T-helper 17 cell (primary cell): Measurements from ENCODE around the gene CHST14. TPM values are rescaled to one million over a fixed set of nuclear protein-coding genes. Genes with fewer than 3 reads are reported as not detected.
A peak's percentile ranks its signal among the peaks of the same experiment; 100 is the strongest.

Source experiments
- ATAC-seq: fragments of 150-1000 bp; cut with Tn5 transposase; 2 replicates; pipeline ENCODE4 v1.10.0; 2021; ENCODE audit warnings: mild to moderate bottlenecking, moderate library complexity
- DNase-seq, 3 donors: peaks; one replicate each; pipeline versions ENCODE4 v3.0.0 to v3.0.0-alpha.2; 2020 to 2021
- H3K9me3 ChIP-seq: one replicate; pipeline ENCODE4 v1.7.0; 2013; ENCODE audit warnings: low read length, mild to moderate bottlenecking; ENCODE audit not compliant: control insufficient read depth, poor library complexity, severe bottlenecking
- H3K27ac Mint-ChIP-seq: one replicate; pipeline ENCODE4 v1.8.0; 2022; ENCODE audit warnings: mild to moderate bottlenecking, moderate library complexity, mixed read lengths
- H3K27me3 Mint-ChIP-seq: one replicate; pipeline ENCODE4 v1.8.0; 2022; ENCODE audit warnings: mixed read lengths
- H3K36me3 Mint-ChIP-seq: one replicate; pipeline ENCODE4 v1.8.0; 2022; ENCODE audit warnings: low read depth, mixed read lengths
- H3K4me1 Mint-ChIP-seq: one replicate; pipeline ENCODE4 v1.8.0; 2022; ENCODE audit warnings: mild to moderate bottlenecking, mixed read lengths
- H3K4me3 Mint-ChIP-seq: one replicate; pipeline ENCODE4 v1.8.0; 2022; ENCODE audit warnings: mild to moderate bottlenecking, moderate library complexity, mixed read lengths
- total RNA-seq, 4 donors: library from RNA in 2 of 4; stranded (reverse) in 2 of 4; gene quantifications; one replicate each; pipeline ENCODE4 v1.2.3 and lab custom pipeline; 2022 to 2026

CHST14 gene
- total RNA-seq (1 to 10 TPM; 4.4 to 7.5 TPM), total RNA-seq (lab: John Stamatoyannopoulos, UW) (4.8 to 5.2 reads per million in 2 donors)

GRCh38 chr15:40470423-40471104, at the start of gene CHST14:
TSS of gene CHST14 (plus strand) at chr15:40470984. CDS start at chr15:40471214, 230 bp downstream.
- peak within 1 kb of the TSS; percentile 73 for H3K27ac Mint-ChIP-seq
- no peaks in the 10 kb centered on the region for H3K36me3 Mint-ChIP-seq
- ATAC-seq (peak; percentile 83), DNase-seq (peak; percentile 38 to 69 (median 63))
- H3K4me1 Mint-ChIP-seq, result peaks cover 17% of the 10 kb centered on the region
- H3K27me3 Mint-ChIP-seq, result no peaks in the 10 kb centered on the region
- H3K4me3 Mint-ChIP-seq, result peak within 1 kb of the TSS; percentile 90
- no peaks in the 10 kb centered on the region for H3K9me3 ChIP-seq

GRCh38 chr15:40421246-40422157, 49.3 kb upstream of the CHST14 start:
- no peak overlapping the region for H3K4me3 Mint-ChIP-seq
- H3K27ac Mint-ChIP-seq, result no peak overlapping the region
- DNase-seq (peak; percentile 63 to 83 (median 66)), ATAC-seq (peak; percentile 97)
- H3K36me3 Mint-ChIP-seq, result peaks cover 7% of the 10 kb centered on the region
- no peaks in the 10 kb centered on the region for H3K4me1 Mint-ChIP-seq
- no peaks in the 10 kb centered on the region for H3K9me3 ChIP-seq
- H3K27me3 Mint-ChIP-seq, result no peaks in the 10 kb centered on the region

GRCh38 chr15:40424483-40425115, 46.2 kb upstream of the CHST14 start:
- no peak for ATAC-seq
- Mint-ChIP-seq H3K4me1 (peaks cover under 1% of the 10 kb centered on the region), H3K36me3 (peaks cover 4% of the 10 kb centered on the region)

GRCh38 chr15:40425681-40426080, 45.1 kb upstream of the CHST14 start:
- peaks cover 4% of the 10 kb centered on the region for H3K36me3 Mint-ChIP-seq
- H3K4me1 Mint-ChIP-seq, result peaks cover 3% of the 10 kb centered on the region
- H3K27ac Mint-ChIP-seq, result no peak overlapping the region
- no peak overlapping the region for H3K4me3 Mint-ChIP-seq
- DNase-seq (no peak), ATAC-seq (no peak)
- H3K27me3 Mint-ChIP-seq, result peaks cover 5% of the 10 kb centered on the region
- H3K9me3 ChIP-seq, result no peaks in the 10 kb centered on the region

More at GRCh38 chr15:40424483-40425115, 46.2 kb upstream of the CHST14 start:
- Mint-ChIP-seq H3K27ac (no peak overlapping the region), H3K27me3 (no peaks in the 10 kb centered on the region), H3K4me3 (no peak overlapping the region)
- DNase-seq, result no peak
- H3K9me3 ChIP-seq, result no peaks in the 10 kb centered on the region

- Mint-ChIP-seq H3K4me1 (peaks cover 3% of the 10 kb centered on the region), H3K27me3 (peaks cover 5% of the 10 kb centered on the region), H3K4me3 (no peak overlapping the region), H3K27ac (no peak overlapping the region), H3K36me3 (peaks cover 4% of the 10 kb centered on the region)
- no peak for DNase-seq
- no peaks in the 10 kb centered on the region for H3K9me3 ChIP-seq
- ATAC-seq, result no peak
Measured at GRCh38 chr15:40427188-40427587, 43.6 kb upstream of the CHST14 start.

GRCh38 chr15:40428185-40428584, 42.6 kb upstream of the CHST14 start:
- peaks cover 4% of the 10 kb centered on the region for H3K36me3 Mint-ChIP-seq
- H3K9me3 ChIP-seq, result no peaks in the 10 kb centered on the region
- H3K4me3 Mint-ChIP-seq, result no peak overlapping the region
- no peak overlapping the region for H3K27ac Mint-ChIP-seq
- peaks cover 5% of the 10 kb centered on the region for H3K27me3 Mint-ChIP-seq
- DNase-seq, result no peak
- peaks cover 3% of the 10 kb centered on the region for H3K4me1 Mint-ChIP-seq
- no peak for ATAC-seq

- no peak for DNase-seq
Measured at GRCh38 chr15:40429068-40429710, 41.6 kb upstream of the CHST14 start.

GRCh38 chr15:40430271-40430805, 40.4 kb upstream of the CHST14 start:
- Mint-ChIP-seq H3K4me1 (peaks cover 3% of the 10 kb centered on the region), H3K27me3 (peaks cover 5% of the 10 kb centered on the region), H3K36me3 (no peaks in the 10 kb centered on the region), H3K4me3 (no peak overlapping the region), H3K27ac (no peak overlapping the region)
- DNase-seq, result no peak
- no peaks in the 10 kb centered on the region for H3K9me3 ChIP-seq
- no peak for ATAC-seq

More at GRCh38 chr15:40429068-40429710, 41.6 kb upstream of the CHST14 start:
- peaks cover 5% of the 10 kb centered on the region for H3K27me3 Mint-ChIP-seq
- no peaks in the 10 kb centered on the region for H3K9me3 ChIP-seq
- no peak overlapping the region for H3K4me3 Mint-ChIP-seq
- no peak overlapping the region for H3K27ac Mint-ChIP-seq
- peaks cover 3% of the 10 kb centered on the region for H3K36me3 Mint-ChIP-seq
- no peak for ATAC-seq
- H3K4me1 Mint-ChIP-seq, result peaks cover 3% of the 10 kb centered on the region

- H3K4me1 Mint-ChIP-seq, result peaks cover 29% of the 10 kb centered on the region
- H3K9me3 ChIP-seq, result no peaks in the 10 kb centered on the region
- H3K4me3 Mint-ChIP-seq, result peak overlapping the region; percentile 77
- ATAC-seq, result no peak
- H3K27ac Mint-ChIP-seq, result no peak overlapping the region
- no peaks in the 10 kb centered on the region for H3K36me3 Mint-ChIP-seq
- DNase-seq, result no peak
- H3K27me3 Mint-ChIP-seq, result peaks cover 19% of the 10 kb centered on the region
Measured at GRCh38 chr15:40435023-40435709, 35.6 kb upstream of the CHST14 start.

GRCh38 chr15:40435710-40436089, 35.1 kb upstream of the CHST14 start:
- ATAC-seq, result no peak
- H3K4me1 Mint-ChIP-seq, result peaks cover 31% of the 10 kb centered on the region
- H3K4me3 Mint-ChIP-seq, result peak overlapping the region; percentile 77
- H3K27ac Mint-ChIP-seq, result no peak overlapping the region
- H3K27me3 Mint-ChIP-seq, result peaks cover 18% of the 10 kb centered on the region
- H3K9me3 ChIP-seq, result no peaks in the 10 kb centered on the region
- no peaks in the 10 kb centered on the region for H3K36me3 Mint-ChIP-seq
- no peak for DNase-seq

- no peak for ATAC-seq
- DNase-seq, result no peak
- Mint-ChIP-seq H3K4me3 (peak overlapping the region; percentile 87), H3K27ac (no peak overlapping the region), H3K27me3 (peaks cover 18% of the 10 kb centered on the region), H3K4me1 (peaks cover 31% of the 10 kb centered on the region), H3K36me3 (no peaks in the 10 kb centered on the region)
- H3K9me3 ChIP-seq, result no peaks in the 10 kb centered on the region
Measured at GRCh38 chr15:40436116-40436891, 34.5 kb upstream of the CHST14 start.
